ENCODE results near the gene EYA2. TPM values are rescaled to one million over a fixed set of nuclear protein-coding genes. Genes with fewer than 3 reads are reported as not detected.

The EYA2 gene
- total RNA-seq, 1 donor, result 17.7 TPM

GRCh38 chr20:47016068-47016664 lies 121.5 kb downstream of the EYA2 start:
- H3K27ac ChIP-seq (ENCODE audit: low read depth, low read length), result no peak overlapping the region
- no peaks in the 10 kb centered on the region for H3K36me3 ChIP-seq (ENCODE audit: insufficient read depth, low read length)
- H3K4me3 ChIP-seq (ENCODE audit: insufficient read depth, low read length), result no peak overlapping the region
- TF ChIP-seq, protein P1, sequence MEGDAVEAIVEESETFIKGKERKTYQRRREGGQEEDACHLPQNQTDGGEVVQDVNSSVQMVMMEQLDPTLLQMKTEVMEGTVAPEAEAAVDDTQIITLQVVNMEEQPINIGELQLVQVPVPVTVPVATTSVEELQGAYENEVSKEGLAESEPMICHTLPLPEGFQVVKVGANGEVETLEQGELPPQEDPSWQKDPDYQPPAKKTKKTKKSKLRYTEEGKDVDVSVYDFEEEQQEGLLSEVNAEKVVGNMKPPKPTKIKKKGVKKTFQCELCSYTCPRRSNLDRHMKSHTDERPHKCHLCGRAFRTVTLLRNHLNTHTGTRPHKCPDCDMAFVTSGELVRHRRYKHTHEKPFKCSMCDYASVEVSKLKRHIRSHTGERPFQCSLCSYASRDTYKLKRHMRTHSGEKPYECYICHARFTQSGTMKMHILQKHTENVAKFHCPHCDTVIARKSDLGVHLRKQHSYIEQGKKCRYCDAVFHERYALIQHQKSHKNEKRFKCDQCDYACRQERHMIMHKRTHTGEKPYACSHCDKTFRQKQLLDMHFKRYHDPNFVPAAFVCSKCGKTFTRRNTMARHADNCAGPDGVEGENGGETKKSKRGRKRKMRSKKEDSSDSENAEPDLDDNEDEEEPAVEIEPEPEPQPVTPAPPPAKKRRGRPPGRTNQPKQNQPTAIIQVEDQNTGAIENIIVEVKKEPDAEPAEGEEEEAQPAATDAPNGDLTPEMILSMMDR (IDR thresholded peaks at IDR 0.05; ENCODE audit: extremely low read depth, low read depth, low read length), result no peak
- H3K79me2 ChIP-seq (ENCODE audit: insufficient read depth, low read length), result no peaks in the 10 kb centered on the region
- H3K9me3 ChIP-seq (ENCODE audit: low read depth, low read length), result no peaks in the 10 kb centered on the region
- peaks cover 2% of the 10 kb centered on the region for H3K4me1 ChIP-seq (ENCODE audit: insufficient read depth, low read length)
- no peak overlapping the region for H2AFZ ChIP-seq (ENCODE audit: low read length)
- H4K20me1 ChIP-seq (ENCODE audit: insufficient read depth, low read length), result peaks cover 6% of the 10 kb centered on the region
- H3K4me2 ChIP-seq (ENCODE audit: insufficient read depth, low read length), result no peak overlapping the region
- DNase-seq (ENCODE audit: insufficient read length, low spot score, missing footprints), result no peak
- H3K27me3 ChIP-seq (ENCODE audit: insufficient read depth, low read length), result no peaks in the 10 kb centered on the region

DNA sequence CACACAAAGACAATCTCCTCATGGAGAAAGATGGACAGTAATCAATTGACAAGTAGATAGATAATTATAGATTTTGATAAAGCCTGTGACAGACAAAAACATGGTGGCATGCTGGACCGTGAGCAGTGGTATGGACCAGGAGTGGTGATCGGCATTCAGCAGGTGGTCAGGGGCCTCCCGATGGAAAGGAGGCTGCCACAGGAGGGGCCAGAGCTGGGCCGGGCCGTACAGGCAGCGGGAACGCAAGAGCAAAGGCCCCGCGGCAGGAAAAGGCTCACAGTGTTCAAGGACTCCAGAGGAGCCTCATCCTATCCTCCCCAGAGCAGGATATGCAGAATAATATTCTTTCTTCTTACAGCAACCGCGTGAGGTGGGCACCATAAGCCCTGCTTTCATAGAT lies 123.7 kb downstream of the EYA2 start:
- H3K4me1 ChIP-seq (ENCODE audit: insufficient read depth, low read length), result peaks cover 2% of the 10 kb centered on the region
- H3K4me3 ChIP-seq (ENCODE audit: insufficient read depth, low read length), result no peak overlapping the region
- H3K36me3 ChIP-seq (ENCODE audit: insufficient read depth, low read length), result no peaks in the 10 kb centered on the region
- TF ChIP-seq, protein P1 (IDR thresholded peaks at IDR 0.05; ENCODE audit: extremely low read depth, low read depth, low read length), result no peak
- DNase-seq (ENCODE audit: insufficient read length, low spot score, missing footprints), result no peak
- H3K27me3 ChIP-seq (ENCODE audit: insufficient read depth, low read length), result no peaks in the 10 kb centered on the region
- no peaks in the 10 kb centered on the region for H3K79me2 ChIP-seq (ENCODE audit: insufficient read depth, low read length)
- H2AFZ ChIP-seq (ENCODE audit: low read length), result no peak overlapping the region
- H3K4me2 ChIP-seq (ENCODE audit: insufficient read depth, low read length), result no peak overlapping the region
- H4K20me1 ChIP-seq (ENCODE audit: insufficient read depth, low read length), result peaks cover 6% of the 10 kb centered on the region
- no peaks in the 10 kb centered on the region for H3K9me3 ChIP-seq (ENCODE audit: low read depth, low read length)
- H3K27ac ChIP-seq (ENCODE audit: low read depth, low read length), result no peak overlapping the region

GRCh38 chr20:47019121-47019824 lies 124.6 kb downstream of the EYA2 start:
- no peak overlapping the region for H3K27ac ChIP-seq (ENCODE audit: low read depth, low read length)
- peak; percentile 83 for DNase-seq (ENCODE audit: insufficient read length, low spot score, missing footprints)
- H2AFZ ChIP-seq (ENCODE audit: low read length), result no peak overlapping the region
- peaks cover 6% of the 10 kb centered on the region for H4K20me1 ChIP-seq (ENCODE audit: insufficient read depth, low read length)
- H3K9me3 ChIP-seq (ENCODE audit: low read depth, low read length), result no peaks in the 10 kb centered on the region
- H3K36me3 ChIP-seq (ENCODE audit: insufficient read depth, low read length), result no peaks in the 10 kb centered on the region
- peaks cover 2% of the 10 kb centered on the region for H3K4me1 ChIP-seq (ENCODE audit: insufficient read depth, low read length)
- no peaks in the 10 kb centered on the region for H3K27me3 ChIP-seq (ENCODE audit: insufficient read depth, low read length)
- no peaks in the 10 kb centered on the region for H3K79me2 ChIP-seq (ENCODE audit: insufficient read depth, low read length)
- TF ChIP-seq, protein P1 (IDR thresholded peaks at IDR 0.05; ENCODE audit: extremely low read depth, low read depth, low read length), result no peak
- no peak overlapping the region for H3K4me3 ChIP-seq (ENCODE audit: insufficient read depth, low read length)
- H3K4me2 ChIP-seq (ENCODE audit: insufficient read depth, low read length), result no peak overlapping the region

DNA sequence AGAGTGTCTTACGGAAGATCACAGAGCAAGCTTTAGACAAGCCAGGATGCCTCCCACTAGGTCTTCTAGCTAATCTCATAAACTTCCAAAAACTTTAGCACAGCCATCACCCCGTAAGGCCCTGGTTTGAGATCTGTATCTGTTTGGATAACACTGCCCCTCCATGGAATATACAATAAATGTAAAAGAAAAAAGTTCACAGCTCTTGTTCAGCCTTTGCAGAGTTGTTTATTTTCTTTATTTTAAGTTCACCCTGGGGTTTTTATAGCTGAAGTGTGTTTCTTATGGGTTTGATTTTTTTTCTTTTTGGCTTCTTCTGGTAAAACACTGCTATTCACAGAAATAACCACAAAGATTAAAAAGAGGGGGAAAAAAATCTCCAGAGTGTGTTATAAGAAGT lies 125.6 kb downstream of the EYA2 start:
- Histone ChIP-seq H3K4me2 (ENCODE audit: insufficient read depth, low read length) (no peak overlapping the region), H3K79me2 (ENCODE audit: insufficient read depth, low read length) (no peaks in the 10 kb centered on the region), H3K27me3 (ENCODE audit: insufficient read depth, low read length) (no peaks in the 10 kb centered on the region), H4K20me1 (ENCODE audit: insufficient read depth, low read length) (peaks cover 6% of the 10 kb centered on the region), H3K4me1 (ENCODE audit: insufficient read depth, low read length) (peaks cover 2% of the 10 kb centered on the region), H3K36me3 (ENCODE audit: insufficient read depth, low read length) (no peaks in the 10 kb centered on the region), H3K4me3 (ENCODE audit: insufficient read depth, low read length) (no peak overlapping the region), H3K9me3 (ENCODE audit: low read depth, low read length) (no peaks in the 10 kb centered on the region), H2AFZ (ENCODE audit: low read length) (no peak overlapping the region), H3K27ac (ENCODE audit: low read depth, low read length) (no peak overlapping the region)
- DNase-seq (ENCODE audit: insufficient read length, low spot score, missing footprints), result no peak
- TF ChIP-seq, protein P1 (IDR thresholded peaks at IDR 0.05; ENCODE audit: extremely low read depth, low read depth, low read length), result peak; percentile 17
